Activated CD8-positive, alpha-beta memory T cell treated with anti-CD3 and anti-CD28 coated beads, Interleukin-2, amount 10 ng/mL, durations not matched to agents 7 days and 5 days (primary cell): ENCODE data around the gene PTPRN2. TPM values are rescaled to one million over a fixed set of nuclear protein-coding genes. Genes with fewer than 3 reads are reported as not detected.
A peak's percentile ranks its signal among the peaks of the same experiment; 100 is the strongest.

Experiments used
- ATAC-seq: fragments of 150-1000 bp; cut with Tn5 transposase; one replicate; pipeline ENCODE4 v1.10.0; 2021; ENCODE audit warnings: moderate library complexity
- CTCF ChIA-PET: fragments of 350-600 bp; sonication (Branson Sonifier 250); formaldehyde crosslinking; loops from one replicate; lab custom pipeline; 2021; ENCODE audit warnings: antibody characterized with exemption; lab: Charles Lee
- DNase-seq: peaks from one replicate; pipeline ENCODE4 v3.0.0-alpha.2; 2020
- H3K27ac Mint-ChIP-seq: one replicate; pipeline ENCODE4 v1.8.0; 2021; ENCODE audit warnings: mild to moderate bottlenecking, mixed read lengths
- H3K27me3 Mint-ChIP-seq: one replicate; pipeline ENCODE4 v1.8.0; 2021; ENCODE audit warnings: mixed read lengths
- H3K36me3 Mint-ChIP-seq: one replicate; pipeline ENCODE4 v1.8.0; 2021; ENCODE audit warnings: mild to moderate bottlenecking, mixed read lengths
- H3K4me1 Mint-ChIP-seq: one replicate; pipeline ENCODE4 v1.8.0; 2021; ENCODE audit warnings: mixed read lengths
- H3K4me3 Mint-ChIP-seq: one replicate; pipeline ENCODE4 v1.8.0; 2021; ENCODE audit warnings: mild to moderate bottlenecking, moderate library complexity, mixed read lengths
- H3K9me3 Mint-ChIP-seq: one replicate; pipeline ENCODE4 v1.8.0; 2022; ENCODE audit warnings: low read depth, mixed read lengths
- total RNA-seq, 2 experiments: library from RNA; stranded (reverse); gene quantifications; one replicate each; pipeline ENCODE4 v1.2.3, GENCODE V29; 2021

Gene PTPRN2
- total RNA-seq, 2 experiments from 2014 or later, result 3.2 to 5.7 TPM

DNA sequence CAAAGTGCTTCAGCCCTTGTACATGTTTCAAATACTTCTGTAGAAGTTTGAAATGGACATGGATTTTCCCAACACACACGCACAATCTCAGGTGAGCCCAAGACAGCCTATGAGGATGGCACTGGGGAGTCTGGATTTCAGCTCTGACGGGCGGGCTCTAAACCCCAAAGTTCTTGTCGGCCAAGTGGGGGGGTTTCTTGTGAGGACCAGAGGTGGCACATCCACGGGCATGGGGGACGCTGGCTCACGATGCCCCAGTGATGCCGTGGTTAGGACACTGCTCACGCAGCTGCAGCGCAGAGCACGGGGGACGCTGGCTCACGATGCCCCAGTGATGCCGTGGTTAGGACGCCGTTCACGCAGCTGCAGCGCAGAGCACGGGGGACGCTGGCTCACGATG lies 970.7 kb downstream of the PTPRN2 start:
- CTCF ChIA-PET, result no interaction called here
- H3K27me3 Mint-ChIP-seq, result peaks cover 11% of the 10 kb centered on the region
- ATAC-seq (no peak), DNase-seq (peak; percentile 31)
- no peaks in the 10 kb centered on the region for H3K36me3 Mint-ChIP-seq
- H3K9me3 Mint-ChIP-seq, result no peaks in the 10 kb centered on the region
- H3K4me3 Mint-ChIP-seq, result no peak overlapping the region
- peaks cover 6% of the 10 kb centered on the region for H3K4me1 Mint-ChIP-seq
- no peak overlapping the region for H3K27ac Mint-ChIP-seq

DNA sequence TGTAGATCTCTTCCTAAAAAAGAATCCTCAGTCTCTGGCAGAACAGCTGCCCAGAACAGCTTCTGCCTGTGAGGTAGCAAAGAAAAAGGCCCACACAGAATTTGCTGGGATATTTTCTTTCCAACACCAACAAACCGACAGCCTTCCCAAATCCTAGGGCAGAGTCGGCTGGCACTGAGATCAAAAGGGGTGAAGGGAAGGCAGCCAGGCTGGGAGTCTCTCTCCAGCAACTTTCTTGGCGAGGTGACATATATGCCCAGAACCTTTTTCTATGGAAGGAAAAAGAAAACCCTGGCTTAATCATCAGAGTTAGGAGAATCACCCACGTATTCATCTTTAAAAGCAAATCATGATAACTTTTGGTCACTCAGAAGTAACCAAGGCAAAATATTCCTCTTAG lies 971.2 kb downstream of the PTPRN2 start:
- CTCF ChIA-PET, result no interaction called here
- no peak overlapping the region for H3K27ac Mint-ChIP-seq
- peaks cover 6% of the 10 kb centered on the region for H3K4me1 Mint-ChIP-seq
- H3K4me3 Mint-ChIP-seq, result no peak overlapping the region
- no peaks in the 10 kb centered on the region for H3K36me3 Mint-ChIP-seq
- no peak for DNase-seq
- peaks cover 11% of the 10 kb centered on the region for H3K27me3 Mint-ChIP-seq
- no peak for ATAC-seq
- no peaks in the 10 kb centered on the region for H3K9me3 Mint-ChIP-seq

DNA sequence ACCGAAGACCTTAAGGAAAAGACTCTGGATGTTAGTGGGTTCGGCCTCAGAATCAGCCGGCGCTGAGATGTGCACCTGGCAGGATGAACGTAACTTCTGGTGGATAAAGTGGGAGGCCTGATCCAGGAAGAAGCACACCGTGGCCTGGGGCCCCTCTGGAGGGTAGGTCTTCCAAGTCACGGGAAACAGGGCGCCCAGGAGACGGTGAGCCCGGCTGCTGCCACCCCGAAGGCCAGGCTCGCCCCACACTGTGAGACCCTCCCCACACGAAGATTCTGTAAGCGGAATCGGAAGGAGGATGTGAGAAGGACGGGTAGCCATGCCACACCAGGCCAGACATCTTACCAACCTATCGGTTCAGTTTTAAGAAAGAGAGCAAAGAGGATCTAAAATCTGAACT lies 971.8 kb downstream of the PTPRN2 start:
- H3K27ac Mint-ChIP-seq, result no peak overlapping the region
- ATAC-seq (no peak), DNase-seq (peak; percentile 31)
- CTCF ChIA-PET, result no interaction called here
- peaks cover 11% of the 10 kb centered on the region for H3K27me3 Mint-ChIP-seq
- H3K36me3 Mint-ChIP-seq, result no peaks in the 10 kb centered on the region
- H3K4me1 Mint-ChIP-seq, result peaks cover 6% of the 10 kb centered on the region
- no peaks in the 10 kb centered on the region for H3K9me3 Mint-ChIP-seq
- H3K4me3 Mint-ChIP-seq, result no peak overlapping the region

DNA sequence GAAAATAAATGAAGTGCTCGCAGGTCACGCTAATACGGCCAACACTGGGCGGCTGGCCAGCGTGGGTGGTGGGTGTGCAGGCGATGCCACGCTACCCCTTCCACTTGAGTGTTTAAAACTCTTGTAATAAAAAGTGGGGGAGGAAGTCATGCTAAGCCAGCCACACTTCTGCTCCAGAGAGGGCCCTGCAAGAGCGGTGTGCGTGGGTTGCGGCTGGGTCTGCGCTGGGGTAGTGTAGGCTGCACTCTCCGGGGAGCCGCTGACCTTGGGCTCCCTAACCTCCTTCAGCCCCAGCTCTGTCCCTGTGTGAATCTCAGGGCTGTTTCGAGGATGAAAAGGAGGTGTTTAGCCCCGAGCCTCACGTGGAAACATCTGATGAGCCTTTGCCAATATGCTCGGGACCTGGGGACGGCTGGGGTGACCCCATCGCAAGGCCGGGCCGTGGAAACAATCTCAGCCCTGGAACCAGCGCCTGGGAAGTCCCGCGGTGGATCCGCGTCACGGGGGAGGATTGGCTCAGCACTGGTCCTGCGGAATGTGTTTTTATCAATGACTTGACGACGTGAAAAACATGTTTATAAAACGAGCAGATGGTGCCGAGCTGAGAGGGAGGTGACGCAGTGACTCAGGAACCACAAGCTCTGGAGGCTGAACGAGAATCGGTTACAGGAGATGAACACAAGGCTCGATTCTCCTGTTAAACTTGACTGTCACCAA lies 972.4 kb downstream of the PTPRN2 start:
- H3K9me3 Mint-ChIP-seq, result no peaks in the 10 kb centered on the region
- peaks cover 6% of the 10 kb centered on the region for H3K4me1 Mint-ChIP-seq
- peaks cover 11% of the 10 kb centered on the region for H3K27me3 Mint-ChIP-seq
- DNase-seq (no peak), ATAC-seq (no peak)
- H3K4me3 Mint-ChIP-seq, result no peak overlapping the region
- no peak overlapping the region for H3K27ac Mint-ChIP-seq
- CTCF ChIA-PET, result interaction anchor here (1.5 kb wide), 1 partner anchor 184 kb away, joined by 6 read pairs; no protein-coding TSS in a partner anchor
- no peaks in the 10 kb centered on the region for H3K36me3 Mint-ChIP-seq

DNA sequence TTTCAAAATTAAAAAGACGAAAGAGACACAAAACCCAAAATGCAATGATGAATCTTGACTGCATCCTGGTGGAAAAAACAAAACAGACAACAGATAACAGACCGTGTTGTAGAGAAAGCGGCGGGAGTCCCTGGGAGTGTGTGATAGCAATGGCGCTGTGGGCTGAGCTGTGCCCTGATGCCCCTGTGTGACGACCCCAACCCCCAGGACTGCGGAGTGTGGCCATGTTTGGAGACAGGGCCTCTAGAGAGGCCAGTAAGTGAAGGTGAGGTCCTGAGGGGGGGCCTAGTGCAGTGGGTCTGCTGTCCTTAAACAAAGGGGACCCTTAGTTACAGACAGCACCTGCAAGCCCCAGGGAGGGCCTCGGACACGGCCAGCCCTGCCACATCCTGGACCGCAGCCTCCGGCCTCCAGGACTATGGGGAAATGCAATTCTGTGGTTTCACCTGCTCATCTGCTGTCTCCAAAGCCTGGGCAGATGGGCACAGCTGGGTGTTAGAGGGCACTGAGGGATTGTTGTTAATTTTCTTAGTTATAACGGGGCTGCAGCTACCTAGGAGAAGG lies 973.1 kb downstream of the PTPRN2 start:
- CTCF ChIA-PET, result interaction anchor here (1.5 kb wide), 1 partner anchor 183 kb away, joined by 6 read pairs; no protein-coding TSS in a partner anchor
- DNase-seq, result no peak
- no peaks in the 10 kb centered on the region for H3K36me3 Mint-ChIP-seq
- no peak overlapping the region for H3K27ac Mint-ChIP-seq
- peaks cover 11% of the 10 kb centered on the region for H3K27me3 Mint-ChIP-seq
- H3K4me3 Mint-ChIP-seq, result no peak overlapping the region
- no peak for ATAC-seq
- H3K4me1 Mint-ChIP-seq, result peaks cover 6% of the 10 kb centered on the region
- H3K9me3 Mint-ChIP-seq, result no peaks in the 10 kb centered on the region

DNA sequence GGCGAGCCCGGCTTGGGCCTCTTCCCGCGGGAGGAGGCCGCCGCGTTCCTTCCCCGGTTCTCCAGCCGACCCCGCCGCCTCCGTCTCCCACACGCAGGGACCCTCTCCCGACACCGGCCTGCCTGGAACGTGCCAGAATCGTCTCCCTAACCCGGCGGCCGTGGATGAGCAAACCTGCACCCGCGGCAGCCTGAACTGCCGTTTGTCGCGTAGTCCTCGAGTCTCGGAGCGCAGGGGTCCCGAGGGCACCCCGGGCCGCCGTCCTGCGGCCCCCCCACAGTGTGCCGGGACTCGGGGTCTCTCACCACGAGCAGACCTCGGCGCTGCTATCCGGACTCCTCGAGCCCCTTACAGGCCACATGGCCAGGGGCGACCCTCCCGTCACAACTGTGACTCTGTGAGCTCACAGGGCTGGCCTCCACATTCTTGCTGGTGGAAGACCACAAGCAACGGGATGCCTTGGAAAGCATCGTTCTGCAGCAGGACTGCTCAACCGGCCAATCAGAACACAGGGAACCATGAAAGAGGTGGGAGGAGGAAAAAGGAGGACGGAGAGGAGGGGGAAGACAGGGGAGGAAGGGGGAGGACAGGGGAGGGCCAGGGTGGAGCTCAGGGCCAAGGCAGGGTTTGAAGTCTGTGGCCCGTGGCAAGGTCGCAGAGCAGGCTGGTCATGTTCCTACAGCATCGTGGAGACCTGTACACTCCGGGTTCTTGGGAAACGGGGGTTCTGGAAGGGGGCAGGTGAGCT lies 973.9 kb downstream of the PTPRN2 start:
- DNase-seq (no peak), ATAC-seq (no peak)
- Mint-ChIP-seq H3K36me3 (no peaks in the 10 kb centered on the region), H3K9me3 (no peaks in the 10 kb centered on the region), H3K27ac (no peak overlapping the region), H3K27me3 (peaks cover 11% of the 10 kb centered on the region), H3K4me3 (no peak overlapping the region), H3K4me1 (peaks cover 6% of the 10 kb centered on the region)
- CTCF ChIA-PET, result interaction anchor here (1.2 to 1.5 kb wide), 3 partner anchors 38 to 227 kb away, joined by 3 to 6 read pairs (median 4); no protein-coding TSS in a partner anchor

DNA sequence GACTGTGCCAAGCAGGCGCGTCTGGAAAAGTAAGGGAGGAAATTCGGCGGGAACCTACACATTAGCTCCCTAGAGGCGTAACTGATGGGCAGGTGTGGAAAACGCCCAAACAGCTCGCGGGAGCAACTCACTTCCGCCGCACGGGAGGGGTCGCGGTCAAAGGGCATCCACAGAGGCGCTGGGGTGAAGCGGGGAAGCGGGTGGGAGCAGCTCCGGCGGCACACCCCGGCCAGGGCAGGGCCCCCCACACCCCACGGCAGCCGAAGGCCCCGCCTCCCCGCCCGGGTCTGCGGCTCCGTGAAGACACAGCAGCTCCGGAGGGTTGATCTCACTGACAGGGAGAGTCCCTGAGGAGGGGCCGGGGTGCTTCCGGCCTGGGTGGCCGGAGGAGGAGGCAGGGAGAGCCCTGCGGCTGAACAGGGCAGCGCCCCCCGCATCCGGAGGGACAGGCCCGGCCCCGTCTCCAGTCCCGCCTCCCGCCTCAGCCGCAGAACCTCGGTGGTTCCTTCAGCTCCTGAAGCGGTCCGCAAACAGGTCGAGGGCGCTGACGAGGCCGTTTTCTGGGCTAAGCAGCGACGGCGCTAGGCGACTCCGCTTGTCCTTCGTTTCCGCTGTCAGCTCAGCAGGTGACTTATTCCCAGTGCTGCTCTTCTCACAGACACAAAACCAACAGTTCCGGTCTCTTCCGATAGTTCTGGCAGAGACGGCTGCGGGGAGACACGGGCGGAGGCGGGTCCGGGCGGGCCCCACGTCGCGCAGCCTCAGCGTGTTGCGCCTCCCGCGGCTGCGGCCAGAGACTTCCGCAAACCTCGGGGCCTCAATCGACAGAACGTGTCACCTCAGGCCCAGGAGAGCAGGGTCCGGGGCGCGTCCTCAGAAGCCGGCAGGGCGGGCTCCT lies 974.7 kb downstream of the PTPRN2 start:
- CTCF ChIA-PET, result interaction anchor here (1.0 to 1.3 kb wide), 3 partner anchors 37 to 226 kb away, joined by 3 to 4 read pairs (median 3); no protein-coding TSS in a partner anchor
- Mint-ChIP-seq H3K27ac (peak overlapping the region; percentile 74), H3K4me1 (peaks cover 6% of the 10 kb centered on the region), H3K27me3 (peaks cover 11% of the 10 kb centered on the region), H3K36me3 (no peaks in the 10 kb centered on the region), H3K9me3 (no peaks in the 10 kb centered on the region), H3K4me3 (peak overlapping the region; percentile 74)
- ATAC-seq, result peak; percentile 77
- DNase-seq, result peak; percentile 76

DNA sequence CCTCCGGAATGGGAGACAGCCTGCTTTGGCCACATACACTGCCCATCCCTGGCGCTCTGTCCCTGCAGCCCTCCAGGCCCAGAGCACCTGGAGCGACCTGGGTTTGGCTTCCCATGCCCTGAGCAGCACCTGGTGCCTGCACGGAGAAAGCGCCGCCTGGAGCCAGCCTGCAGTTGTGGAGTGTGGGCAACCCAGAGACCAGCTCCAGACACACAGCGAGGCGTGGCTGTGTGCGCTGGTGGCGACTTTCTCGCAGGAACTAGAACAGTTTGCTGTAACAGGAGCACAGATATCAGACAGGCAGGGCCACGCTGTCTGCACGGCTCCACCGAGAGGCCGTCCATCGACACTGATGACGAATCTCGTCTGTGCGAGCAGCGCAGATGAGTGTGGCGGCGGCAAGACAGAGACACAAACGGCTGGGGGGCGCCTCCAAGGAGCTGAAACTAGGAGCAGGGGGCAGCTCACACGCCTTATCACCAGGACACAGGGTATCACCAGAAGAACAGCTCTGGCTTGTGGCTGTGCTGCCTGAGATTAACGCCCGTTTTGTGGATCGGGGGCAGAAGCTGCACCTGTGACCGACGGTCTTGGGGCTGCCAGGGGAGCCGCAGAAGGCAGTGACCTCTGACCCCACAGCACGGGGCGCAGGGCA lies 975.5 kb downstream of the PTPRN2 start:
- H3K27me3 Mint-ChIP-seq, result peaks cover 11% of the 10 kb centered on the region
- no peak for ATAC-seq
- peaks cover 6% of the 10 kb centered on the region for H3K4me1 Mint-ChIP-seq
- no peaks in the 10 kb centered on the region for H3K9me3 Mint-ChIP-seq
- H3K4me3 Mint-ChIP-seq, result peak overlapping the region; percentile 74
- H3K27ac Mint-ChIP-seq, result peak overlapping the region; percentile 74
- no peak for DNase-seq
- H3K36me3 Mint-ChIP-seq, result no peaks in the 10 kb centered on the region
- CTCF ChIA-PET, result interaction anchor here (1.0 to 1.3 kb wide), 3 partner anchors 37 to 226 kb away, joined by 3 to 4 read pairs (median 3); no protein-coding TSS in a partner anchor

DNA sequence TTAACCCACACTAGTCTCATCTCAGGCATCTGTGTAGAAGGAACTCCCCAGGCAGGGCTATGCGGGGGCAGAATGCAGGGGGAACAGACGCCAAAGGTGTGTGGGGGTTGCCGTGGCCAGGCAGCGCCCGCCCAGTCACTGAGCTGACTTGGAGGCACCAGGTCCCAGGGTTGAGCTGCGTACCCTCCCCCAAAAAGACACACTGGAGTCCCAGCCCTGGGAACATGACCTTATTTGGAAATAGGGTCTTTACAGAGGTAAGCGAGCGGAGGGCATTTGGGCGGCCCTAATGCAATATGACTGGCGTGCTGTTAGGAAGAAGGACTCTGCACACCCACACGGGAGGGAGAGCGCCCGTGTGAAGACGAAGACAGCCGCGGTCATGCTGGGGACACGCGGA lies 976.3 kb downstream of the PTPRN2 start:
- H3K4me3 Mint-ChIP-seq, result no peak overlapping the region
- no peaks in the 10 kb centered on the region for H3K9me3 Mint-ChIP-seq
- H3K27ac Mint-ChIP-seq, result no peak overlapping the region
- ATAC-seq (no peak), DNase-seq (no peak)
- H3K27me3 Mint-ChIP-seq, result peaks cover 15% of the 10 kb centered on the region
- H3K4me1 Mint-ChIP-seq, result peaks cover 6% of the 10 kb centered on the region
- CTCF ChIA-PET, result interaction anchor here (1.2 kb wide), 1 partner anchor 180 kb away, joined by 3 read pairs; no protein-coding TSS in a partner anchor
- H3K36me3 Mint-ChIP-seq, result no peaks in the 10 kb centered on the region

DNA sequence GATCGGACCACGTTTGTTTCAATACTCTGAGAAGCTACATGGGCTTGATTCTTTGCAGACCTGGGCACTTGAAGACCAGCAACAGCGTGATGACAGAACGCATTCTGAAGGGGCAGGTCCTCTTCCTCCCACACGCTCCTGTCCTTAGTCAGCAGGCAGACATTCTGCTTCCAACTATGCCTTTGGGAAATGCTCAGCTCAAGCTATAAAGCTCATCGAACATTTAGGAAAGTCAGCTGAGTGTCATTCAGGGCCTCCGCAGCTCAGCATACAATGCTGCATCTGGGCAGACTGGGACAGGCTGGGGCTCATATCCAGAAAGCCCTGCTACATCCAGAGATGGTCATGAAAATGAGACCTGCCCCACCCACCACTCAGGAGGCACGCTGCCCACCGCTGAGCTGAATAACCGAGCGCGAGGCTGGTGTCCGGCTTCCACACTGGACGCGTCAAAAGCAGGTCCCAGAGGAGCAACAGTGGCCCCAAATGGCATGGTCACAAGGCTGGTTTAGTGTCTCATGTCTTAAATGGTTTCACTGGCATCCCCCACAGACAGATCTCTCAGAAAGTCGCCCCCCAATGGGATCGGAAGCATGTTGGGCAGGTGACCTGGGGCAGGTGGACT lies 976.8 kb downstream of the PTPRN2 start:
- H3K4me3 Mint-ChIP-seq, result no peak overlapping the region
- H3K27me3 Mint-ChIP-seq, result peaks cover 13% of the 10 kb centered on the region
- peaks cover 6% of the 10 kb centered on the region for H3K4me1 Mint-ChIP-seq
- H3K9me3 Mint-ChIP-seq, result no peaks in the 10 kb centered on the region
- DNase-seq (no peak), ATAC-seq (no peak)
- no peak overlapping the region for H3K27ac Mint-ChIP-seq
- no peaks in the 10 kb centered on the region for H3K36me3 Mint-ChIP-seq
- CTCF ChIA-PET, result interaction anchor here (1.2 kb wide), 1 partner anchor 179 kb away, joined by 3 read pairs; no protein-coding TSS in a partner anchor

DNA sequence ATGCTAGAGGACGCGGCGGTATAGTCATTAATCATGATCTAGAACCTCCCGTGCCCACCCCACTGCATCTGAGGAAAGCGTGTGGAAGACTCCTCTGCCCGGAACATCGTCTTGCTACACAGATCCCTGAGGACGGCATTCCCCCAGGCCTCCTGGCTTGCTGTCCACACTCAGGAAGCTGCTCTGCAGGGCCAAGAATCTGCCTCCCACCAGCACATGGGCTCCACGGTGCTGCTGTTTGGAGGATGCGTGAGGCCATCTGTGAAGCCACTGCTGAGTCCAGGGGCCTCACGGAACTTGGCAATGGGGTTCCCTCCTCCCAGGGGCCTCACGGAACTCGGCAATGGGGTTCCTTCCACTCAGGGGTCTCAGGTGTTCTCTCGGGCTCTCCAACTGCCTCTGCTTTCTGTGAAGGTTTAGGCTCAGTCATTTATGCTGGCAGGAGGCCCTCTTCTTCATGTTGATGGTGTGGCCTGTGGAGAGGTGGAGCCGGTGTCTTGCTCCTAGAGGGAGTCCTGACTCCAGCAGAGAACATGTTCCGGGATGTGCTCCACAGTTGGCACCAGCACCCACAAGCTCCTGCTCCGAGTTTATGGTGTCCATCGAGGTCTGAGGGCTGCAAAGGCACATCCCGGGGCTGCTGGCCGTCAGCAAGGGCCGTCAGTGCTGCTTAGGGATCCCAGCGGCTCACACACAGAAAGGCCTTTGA lies 977.5 kb downstream of the PTPRN2 start:
- no peak overlapping the region for H3K4me3 Mint-ChIP-seq

More for the DNA sequence above, 977.5 kb downstream of the PTPRN2 start:
- Mint-ChIP-seq H3K9me3 (no peaks in the 10 kb centered on the region), H3K4me1 (peaks cover 6% of the 10 kb centered on the region), H3K36me3 (no peaks in the 10 kb centered on the region), H3K27ac (no peak overlapping the region), H3K27me3 (peaks cover 8% of the 10 kb centered on the region)
- DNase-seq, result no peak
- CTCF ChIA-PET, result interaction anchor here (1.2 kb wide), 1 partner anchor 179 kb away, joined by 3 read pairs; no protein-coding TSS in a partner anchor
- no peak for ATAC-seq
